SK-N-SH (cell line): ENCODE measurements around the gene TNFRSF4. TPM values are rescaled to one million over a fixed set of nuclear protein-coding genes. Genes with fewer than 3 reads are reported as not detected.

ENCODE experiments used
- CTCF ChIA-PET: fragments of 300-600, 350-600 bp; formaldehyde crosslinking; extraction: SDS; loops from one replicate; lab custom pipeline; 2021; lab: Yijun Ruan, JAX
- POLR2A ChIA-PET: fragments of 350-600 bp; sonication (Branson Sonifier 250); formaldehyde crosslinking; extraction: SDS; loops from one replicate; lab custom pipeline; 2020; ENCODE audit warnings: antibody characterized with exemption, inconsistent platforms; lab: Yijun Ruan, JAX
- DNase-seq: peaks from one replicate; pipeline ENCODE4 v3.0.0; 2012
- H2AFZ ChIP-seq: fragments of 200-600 bp; sonication (generic); 2 replicates; pipeline ENCODE4 v1.8.1; 2016; ENCODE audit warnings: antibody characterized with exemption, mild to moderate bottlenecking, low read depth
- H3F3A ChIP-seq: fragments of 200-600 bp; sonication (generic); replicated peaks from 2 replicates; pipeline ENCODE3; 2016; ENCODE audit warnings: antibody characterized with exemption, mild to moderate bottlenecking; ENCODE audit not compliant: insufficient read depth
- H3K27ac ChIP-seq, 2 experiments: fragments of 200-500 bp in 1 of 2; fragments of 200-600 bp in 1 of 2; sonication (Bioruptor generic) in 1 of 2; sonication (generic), shearing (Covaris generic) in 1 of 2; 2 replicates each; pipeline versions ENCODE4 v1.5.1 to v1.6.1; 2014 to 2016; ENCODE audit warnings: low read depth in 2 of 2, inconsistent platforms in 1 of 2, low read length in 1 of 2, mild to moderate bottlenecking in 1 of 2, mixed read lengths in 1 of 2
- H3K27me3 ChIP-seq: fragments of 200-600 bp; sonication (generic), shearing (Covaris generic); 2 replicates; pipeline ENCODE4 v1.6.1; 2016; ENCODE audit warnings: mixed run types; ENCODE audit not compliant: insufficient read depth
- H3K36me3 ChIP-seq, 2 experiments: fragments of 200-500 bp in 1 of 2; fragments of 200-600 bp in 1 of 2; sonication (Bioruptor generic) in 1 of 2; sonication (generic) in 1 of 2; replicated peaks in 1 of 2; 2 replicates each; pipeline versions ENCODE3 to v1.5.1; 2014 to 2016; ENCODE audit warnings: low read length in 1 of 2, mild to moderate bottlenecking in 1 of 2; ENCODE audit not compliant: insufficient read depth in 2 of 2, control insufficient read depth in 1 of 2
- H3K4me1 ChIP-seq, 2 experiments: fragments of 200-500 bp in 1 of 2; fragments of 200-600 bp in 1 of 2; sonication (Bioruptor generic) in 1 of 2; sonication (generic), shearing (Covaris generic) in 1 of 2; 2 replicates each; pipeline versions ENCODE4 v1.5.1 to v1.6.1; 2014 to 2016; ENCODE audit warnings: low read depth in 1 of 2, low read length in 1 of 2, mixed run types in 1 of 2; ENCODE audit not compliant: insufficient read depth in 2 of 2, control insufficient read depth in 1 of 2
- H3K4me2 ChIP-seq: fragments of 200-600 bp; sonication (generic), shearing (Covaris generic); 2 replicates; pipeline ENCODE4 v1.6.1; 2017; ENCODE audit warnings: mixed run types
- H3K4me3 ChIP-seq, 2 experiments: fragments of 200-500 bp in 1 of 2; fragments of 200-600 bp in 1 of 2; sonication (Bioruptor generic) in 1 of 2; sonication (generic), shearing (Covaris generic) in 1 of 2; 2 replicates each; pipeline versions ENCODE4 v1.5.1 to v1.8.1; 2014 to 2016; ENCODE audit warnings: low read depth in 2 of 2, inconsistent platforms in 1 of 2, low read length in 1 of 2, mild to moderate bottlenecking in 1 of 2, mixed read lengths in 1 of 2, moderate library complexity in 1 of 2
- H3K79me2 ChIP-seq: fragments of 200-600 bp; sonication (generic); 2 replicates; pipeline ENCODE4 v1.8.1; 2017; ENCODE audit warnings: mild to moderate bottlenecking; ENCODE audit not compliant: insufficient read depth
- H3K9ac ChIP-seq: fragments of 200-600 bp; sonication (generic); 2 replicates; pipeline ENCODE4 v1.6.1; 2017; ENCODE audit warnings: mixed run types
- H3K9me2 ChIP-seq: fragments of 200-600 bp; sonication (generic); 2 replicates; pipeline ENCODE4 v1.6.1; 2017; ENCODE audit warnings: mixed run types
- H3K9me3 ChIP-seq: fragments of 200-600 bp; sonication (generic); 2 replicates; pipeline ENCODE4 v1.6.1; 2017; ENCODE audit warnings: mixed run types, mild to moderate bottlenecking, moderate library complexity
- H4K20me1 ChIP-seq: fragments of 200-600 bp; sonication (generic); 2 replicates; pipeline ENCODE4 v1.6.1; 2017; ENCODE audit warnings: mild to moderate bottlenecking, mixed run types; ENCODE audit not compliant: insufficient read depth
- EZH2phosphoT487 ChIP-seq: fragments of 200-600 bp; sonication (generic); IDR thresholded peaks from 2 replicates; pipeline ENCODE4 v1.6.1; 2017; ENCODE audit warnings: low read depth, mixed run types, mild to moderate bottlenecking, antibody characterized with exemption, moderate library complexity, borderline replicate concordance
- FOSL2 ChIP-seq: IDR thresholded peaks from 2 replicates; pipeline ENCODE4 v1.4.0; 2012; ENCODE audit warnings: low read depth, mild to moderate bottlenecking, moderate library complexity, borderline replicate concordance
- FOXJ3 ChIP-seq: sonication (generic); formaldehyde crosslinking; IDR thresholded peaks from 2 replicates; pipeline ENCODE4 v1.5.1; 2020; ENCODE audit warnings: mild to moderate bottlenecking, missing genetic modification reagents
- MXI1 ChIP-seq: IDR thresholded peaks from 2 replicates; pipeline ENCODE4 v1.6.1; 2012; ENCODE audit warnings: mild to moderate bottlenecking, low read depth, low read length, improper control_type of control experiment
- NFIC ChIP-seq: IDR thresholded peaks from 2 replicates; pipeline ENCODE4 v1.4.0; 2012; ENCODE audit warnings: borderline replicate concordance
- NRF1 ChIP-seq: IDR thresholded peaks from 2 replicates; pipeline ENCODE4 v1.6.1; 2012; ENCODE audit warnings: low read depth, mild to moderate bottlenecking, low read length
- POLR2AphosphoS5 ChIP-seq: IDR thresholded peaks from 2 replicates; pipeline ENCODE4 v1.6.1; 2012; ENCODE audit warnings: low read depth, low read length
- RAD21 ChIP-seq: IDR thresholded peaks from 2 replicates; pipeline ENCODE4 v1.6.1; 2012; ENCODE audit warnings: mild to moderate bottlenecking, low read length
- RFX5 ChIP-seq: IDR thresholded peaks from 2 replicates; pipeline ENCODE4 v1.6.1; 2012; ENCODE audit warnings: mild to moderate bottlenecking, improper control_type of control experiment, low read length
- SIN3A ChIP-seq: IDR thresholded peaks from 2 replicates; pipeline ENCODE4 v1.6.1; 2012; ENCODE audit warnings: low read depth, mild to moderate bottlenecking, low read length, moderate library complexity, borderline replicate concordance
- TAF1 ChIP-seq: IDR thresholded peaks from 2 replicates; pipeline ENCODE4 v1.6.1; 2012; ENCODE audit warnings: low read depth, mild to moderate bottlenecking, low read length, moderate library complexity, borderline replicate concordance
- WGBS: methylation state at CpG from one replicate; pipeline ENCODE4 v1.1.6; 2017; ENCODE audit warnings: low lambda C conversion rate; 5-methylcytosine and 5-hydroxymethylcytosine counted together
- polyA plus RNA-seq, 3 experiments: library from polyadenylated mRNA; depleted of rRNA; stranded (reverse); fragments of >200 nt; gene quantifications; 2 replicates each; pipeline ENCODE4 v1.2.3, GENCODE V29; 2012
- TF ChIP-seq, protein P1 (sequence below): fragments of 150-350 bp; IDR thresholded peaks from 2 replicates; pipeline ENCODE4 v1.6.1; 2017; ENCODE audit warnings: antibody characterized with exemption, low read length, low read depth, borderline replicate concordance
- TF ChIP-seq, protein P2 (sequence below): IDR thresholded peaks from 2 replicates; pipeline ENCODE4; 2012
- TF ChIP-seq, protein P3 (sequence below): IDR thresholded peaks from 2 replicates; pipeline ENCODE4 v1.4.0; 2012; ENCODE audit warnings: low read depth

TNFRSF4 gene
- polyA plus RNA-seq (2012; rRNA removed): not detected in 2 replicates
- not detected in 2 replicates for polyA plus RNA-seq (2012; cell fraction: cytosol; rRNA removed)
- polyA plus RNA-seq (2012; cell fraction: nucleus; rRNA removed): 0.08 and 0.13 TPM in 2 replicates

DNA sequence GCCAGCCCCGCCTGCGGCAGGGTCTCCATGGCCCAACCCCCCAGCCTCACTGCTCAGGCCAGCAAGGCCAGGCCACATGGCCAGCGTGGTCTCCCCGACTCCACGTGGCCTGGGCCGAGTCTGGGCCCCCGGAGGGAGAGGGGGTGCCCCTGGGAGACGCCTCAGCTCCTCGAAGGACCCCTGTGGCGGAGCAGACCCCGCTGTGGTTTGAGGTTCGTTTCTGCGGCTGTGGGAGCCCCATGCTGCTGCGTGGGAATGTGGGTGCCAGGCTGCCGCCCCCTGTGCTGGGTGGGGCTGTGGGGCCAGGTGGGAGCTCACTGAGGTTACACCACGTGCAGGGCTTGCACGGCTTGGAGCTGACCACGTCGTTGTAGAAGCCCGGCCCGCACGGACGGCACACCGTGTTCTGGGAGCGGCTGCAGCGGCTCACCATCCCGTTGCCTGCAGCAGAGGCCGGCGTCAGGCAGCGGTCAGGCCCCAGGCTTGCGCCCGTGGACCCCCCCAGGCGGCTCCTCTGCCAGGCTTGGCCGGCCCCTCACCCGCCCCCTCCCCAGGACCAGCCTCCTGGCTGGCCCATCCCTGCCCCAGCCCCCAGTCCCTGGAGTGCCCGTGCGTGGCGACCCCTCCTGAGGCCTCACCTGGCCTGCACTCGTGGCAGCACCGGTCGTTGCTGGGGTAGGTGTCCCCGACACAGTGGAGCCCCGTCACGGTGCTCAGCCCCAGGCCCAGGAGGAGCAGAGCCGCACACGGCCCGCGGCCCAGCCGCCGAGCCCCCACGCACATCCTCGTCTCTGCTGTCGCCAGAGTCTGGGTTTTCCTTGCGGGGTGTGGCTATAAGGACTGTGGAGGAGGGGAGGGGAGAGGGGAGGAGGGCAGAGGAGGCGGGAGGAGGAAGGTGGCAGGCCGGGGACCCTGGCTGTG lies at the start of gene TNFRSF4:
Gene TNFRSF4 (minus strand): TSS at position 809 of the 921 bp plus-strand sequence. CDS start 26 bp downstream, at position 783.
- H3K4me1 ChIP-seq: peaks cover 0 to under 1% of the 10 kb centered on the region in 2 experiments; a peak in 1 of 4 replicates
- H2AFZ ChIP-seq: no peak within 1 kb of the TSS
- H3K27ac ChIP-seq: no peak within 1 kb of the TSS
- TF ChIP-seq RFX5 (no peak), TAF1 (no peak), FOXJ3 (CRISPR knock-in tag) (no peak), SIN3A (no peak), FOSL2 (no peak), NRF1 (no peak), MXI1 (no peak), EZH2phosphoT487 (no peak), POLR2AphosphoS5 (no peak), NFIC (no peak), RAD21 (no peak)
- TF ChIP-seq, protein P1, sequence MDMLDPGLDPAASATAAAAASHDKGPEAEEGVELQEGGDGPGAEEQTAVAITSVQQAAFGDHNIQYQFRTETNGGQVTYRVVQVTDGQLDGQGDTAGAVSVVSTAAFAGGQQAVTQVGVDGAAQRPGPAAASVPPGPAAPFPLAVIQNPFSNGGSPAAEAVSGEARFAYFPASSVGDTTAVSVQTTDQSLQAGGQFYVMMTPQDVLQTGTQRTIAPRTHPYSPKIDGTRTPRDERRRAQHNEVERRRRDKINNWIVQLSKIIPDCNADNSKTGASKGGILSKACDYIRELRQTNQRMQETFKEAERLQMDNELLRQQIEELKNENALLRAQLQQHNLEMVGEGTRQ: no peak
- TF ChIP-seq, protein P2, sequence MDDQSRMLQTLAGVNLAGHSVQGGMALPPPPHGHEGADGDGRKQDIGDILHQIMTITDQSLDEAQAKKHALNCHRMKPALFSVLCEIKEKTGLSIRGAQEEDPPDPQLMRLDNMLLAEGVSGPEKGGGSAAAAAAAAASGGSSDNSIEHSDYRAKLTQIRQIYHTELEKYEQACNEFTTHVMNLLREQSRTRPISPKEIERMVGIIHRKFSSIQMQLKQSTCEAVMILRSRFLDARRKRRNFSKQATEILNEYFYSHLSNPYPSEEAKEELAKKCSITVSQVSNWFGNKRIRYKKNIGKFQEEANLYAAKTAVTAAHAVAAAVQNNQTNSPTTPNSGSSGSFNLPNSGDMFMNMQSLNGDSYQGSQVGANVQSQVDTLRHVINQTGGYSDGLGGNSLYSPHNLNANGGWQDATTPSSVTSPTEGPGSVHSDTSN: no peak
- TF ChIP-seq, protein P3, sequence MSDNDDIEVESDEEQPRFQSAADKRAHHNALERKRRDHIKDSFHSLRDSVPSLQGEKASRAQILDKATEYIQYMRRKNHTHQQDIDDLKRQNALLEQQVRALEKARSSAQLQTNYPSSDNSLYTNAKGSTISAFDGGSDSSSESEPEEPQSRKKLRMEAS: no peak
- H3K36me3 ChIP-seq: peaks cover 0 to 20% of the 10 kb centered on the region in 2 experiments
- H3K9me3 ChIP-seq: no peaks in the 10 kb centered on the region
- H3K9ac ChIP-seq: no peak within 1 kb of the TSS
- no peaks in the 10 kb centered on the region for H4K20me1 ChIP-seq
- ChIA-PET CTCF (no interaction called here), POLR2A (interaction anchor here (0.5 to 0.8 kb wide), 2 partner anchors 10 to 27 kb away, joined by 3 to 4 read pairs; no protein-coding TSS in a partner anchor)
- H3K27me3 ChIP-seq: no peaks in the 10 kb centered on the region
- WGBS: 84% methylated on average over 5 of the region's 56 CpGs
- no peaks in the 10 kb centered on the region for H3F3A ChIP-seq
- no peak within 1 kb of the TSS for H3K4me2 ChIP-seq
- no peak within 1 kb of the TSS for H3K4me3 ChIP-seq
- no peaks in the 10 kb centered on the region for H3K79me2 ChIP-seq
- no peaks in the 10 kb centered on the region for H3K9me2 ChIP-seq
- no peak for DNase-seq
